NCI-H748 (cell line): ENCODE measurements around the gene NEAT1.
A peak's percentile ranks its signal among the peaks of the same experiment; 100 is the strongest.

Source experiments
- DNase-seq: peaks from one replicate; lab custom pipeline; 2025; ENCODE audit not compliant: unreplicated experiment; lab: John Stamatoyannopoulos, UW

Gene NEAT1

GRCh38 chr11:65421794-65422632 is 585 bp upstream of the NEAT1 start:
- peak; percentile 91 for DNase-seq

GRCh38 chr11:65423516-65424204 is 1.1 kb downstream of the NEAT1 start:
- no peak for DNase-seq

- no peak for DNase-seq
These were observed 1.9 kb downstream of the NEAT1 start for GRCh38 chr11:65424205-65425104.

- no peak for DNase-seq
These were observed 2.7 kb downstream of the NEAT1 start for GRCh38 chr11:65425105-65425970.

GRCh38 chr11:65425971-65426838 is 3.6 kb downstream of the NEAT1 start:
- no peak for DNase-seq

GRCh38 chr11:65426839-65427690 is 4.5 kb downstream of the NEAT1 start:
- no peak for DNase-seq

- no peak for DNase-seq
These were observed 5.3 kb downstream of the NEAT1 start for GRCh38 chr11:65427691-65428577.

- DNase-seq = no peak
These were observed 6.0 kb downstream of the NEAT1 start for GRCh38 chr11:65428578-65429067.

- DNase-seq = no peak
These were observed 6.6 kb downstream of the NEAT1 start for GRCh38 chr11:65429068-65429681.

GRCh38 chr11:65429724-65430405 is 7.3 kb downstream of the NEAT1 start:
- peak; percentile 16 for DNase-seq

GRCh38 chr11:65430406-65431217 is 8.0 kb downstream of the NEAT1 start:
- DNase-seq = no peak

- DNase-seq = no peak
These were observed 9.0 kb downstream of the NEAT1 start for GRCh38 chr11:65431451-65432099.

GRCh38 chr11:65432100-65432650 is 9.6 kb downstream of the NEAT1 start:
- DNase-seq = no peak

GRCh38 chr11:65432686-65433582 is 10.3 kb downstream of the NEAT1 start:
- peak; percentile 28 for DNase-seq
